HL-60 (cell line): ENCODE data around the gene NARF.

Source experiments
- CTCF ChIP-seq: IDR thresholded peaks from one replicate; pipeline ENCODE4 v1.5.1; 2011; ENCODE audit warnings: low read length, control low read depth, inconsistent platforms; ENCODE audit not compliant: insufficient read depth
- POLR2AphosphoS5 ChIP-seq: IDR thresholded peaks from 2 replicates; pipeline ENCODE4 v1.6.1; 2012; ENCODE audit warnings: low read depth

GRCh38 chr17:82477934-82478333 lies 19.4 kb downstream of the NARF start:
- TF ChIP-seq CTCF = no peak
- TF ChIP-seq POLR2AphosphoS5 = no peak
